Endothelial cell of umbilical vein (primary cell): ENCODE measurements around the gene RASL12. TPM values are rescaled to one million over a fixed set of nuclear protein-coding genes. Genes with fewer than 3 reads are reported as not detected.

ENCODE experiments used
- BruUV-seq: library from RNA; stranded (reverse); fragments of 400-500 nt; replicated peaks from 2 replicates; lab custom pipeline; 2021; lab: Mats Ljungman, UMichigan
- CTCF ChIA-PET: fragments of 300-600, 350-600 bp; sonication (Branson Sonifier 250); formaldehyde crosslinking; loops from one replicate; lab custom pipeline; 2021; ENCODE audit warnings: antibody characterized with exemption, inconsistent platforms; lab: Charles Lee
- POLR2A ChIA-PET: fragments of 300-600, 350-600 bp; sonication (Branson Sonifier 250); formaldehyde crosslinking; loops from one replicate; lab custom pipeline; 2021; ENCODE audit warnings: antibody characterized with exemption, inconsistent platforms; lab: Charles Lee
- DNase-seq: peaks from one replicate; pipeline ENCODE4 v3.0.0-alpha.2; 2011; ENCODE audit warnings: low read depth, low spot score
- FAIRE-seq: peaks from 2 replicates; lab custom pipeline; 2011; peaks lifted over from hg19 to GRCh38; lab: Jason Lieb, UNC
- H2AFZ ChIP-seq: 2 replicates; pipeline ENCODE4 v1.6.0; 2012; ENCODE audit warnings: low read depth, low read length, control low read depth, inconsistent platforms
- H3K27ac ChIP-seq: 2 replicates; pipeline ENCODE4 v1.5.1; 2011; ENCODE audit warnings: low read depth, mild to moderate bottlenecking, control low read depth, low read length, moderate library complexity; ENCODE audit not compliant: insufficient read depth
- H3K27me3 ChIP-seq, 2 experiments: 2 replicates each; pipeline versions ENCODE4 v1.6.0 to v1.6.1; 2011; ENCODE audit warnings: low read length in 2 of 2, mixed read lengths in 1 of 2; ENCODE audit not compliant: control insufficient read depth in 2 of 2, insufficient read depth in 2 of 2
- H3K36me3 ChIP-seq, 2 experiments: 2 replicates in 1 of 2; 3 replicates in 1 of 2; pipeline ENCODE4 v1.5.1; 2011; ENCODE audit warnings: low read length in 2 of 2, mild to moderate bottlenecking in 1 of 2, moderate library complexity in 1 of 2; ENCODE audit not compliant: control insufficient read depth in 2 of 2, insufficient read depth in 2 of 2; ENCODE audit errors: extremely low read depth in 1 of 2
- H3K4me1 ChIP-seq: 3 replicates; pipeline ENCODE4 v1.5.1; 2011; ENCODE audit warnings: mild to moderate bottlenecking, low read length; ENCODE audit not compliant: control insufficient read depth, insufficient read depth; ENCODE audit errors: extremely low read depth
- H3K4me2 ChIP-seq: 2 replicates; pipeline ENCODE4 v1.6.1; 2011; ENCODE audit warnings: low read length, control low read depth, mixed read lengths; ENCODE audit not compliant: insufficient read depth
- H3K4me3 ChIP-seq, 3 experiments: fragments of 200-600 bp in 1 of 3; sonication (generic), shearing (Covaris generic) in 1 of 3; replicated peaks in 1 of 3; 2 replicates each; pipeline ENCODE4 v1.5.1; 2011 to 2016; ENCODE audit warnings: control low read depth in 3 of 3, low read length in 3 of 3, mild to moderate bottlenecking in 2 of 3, inconsistent platforms in 1 of 3, low read depth in 1 of 3, moderate library complexity in 1 of 3; ENCODE audit not compliant: insufficient read depth in 1 of 3
- H3K79me2 ChIP-seq: 2 replicates; pipeline ENCODE4 v1.6.0; 2012; ENCODE audit warnings: low read length, inconsistent platforms; ENCODE audit not compliant: control insufficient read depth, insufficient read depth
- H3K9ac ChIP-seq: replicated peaks from 2 replicates; pipeline ENCODE3; 2011; ENCODE audit warnings: low read length, control low read depth; ENCODE audit not compliant: insufficient read depth; ENCODE audit errors: extremely low read depth
- H3K9me1 ChIP-seq: replicated peaks from 3 replicates; pipeline ENCODE4 v1.6.0; 2011; ENCODE audit warnings: mild to moderate bottlenecking, low read length; ENCODE audit not compliant: control insufficient read depth, insufficient read depth; ENCODE audit errors: extremely low read depth
- H3K9me3 ChIP-seq: replicated peaks from 2 replicates; pipeline ENCODE4 v1.5.1; 2012; ENCODE audit warnings: low read length, inconsistent platforms; ENCODE audit not compliant: control insufficient read depth, insufficient read depth
- H4K20me1 ChIP-seq: replicated peaks from 2 replicates; pipeline ENCODE3; 2011; ENCODE audit warnings: mild to moderate bottlenecking, low read length; ENCODE audit not compliant: control insufficient read depth, insufficient read depth; ENCODE audit errors: extremely low read depth
- CTCF ChIP-seq, 2 donors: IDR thresholded peaks; 1 replicate in 1 of 2; 2 replicates in 1 of 2; pipeline ENCODE4 v1.5.1; 2011; ENCODE audit warnings: low read length in 2 of 2, mild to moderate bottlenecking in 2 of 2, moderate library complexity in 2 of 2, control low read depth in 1 of 2, inconsistent platforms in 1 of 2, low read depth in 1 of 2; ENCODE audit not compliant: insufficient read depth in 1 of 2; ENCODE audit errors: extremely low read depth in 1 of 2
- FOS ChIP-seq: IDR thresholded peaks from 2 replicates; pipeline ENCODE4 v1.6.1; 2011; ENCODE audit warnings: mild to moderate bottlenecking, low read length, moderate library complexity, borderline replicate concordance; ENCODE audit not compliant: insufficient read depth
- GATA2 ChIP-seq: IDR thresholded peaks from 2 replicates; pipeline ENCODE4 v1.7.0; 2011; ENCODE audit warnings: low read depth, mild to moderate bottlenecking, moderate library complexity, mixed read lengths, low read length; ENCODE audit not compliant: insufficient read length, insufficient read depth
- POLR2AphosphoS5 ChIP-seq: IDR thresholded peaks from 2 replicates; pipeline ENCODE4 v1.6.1; 2012; ENCODE audit warnings: low read depth, mild to moderate bottlenecking, control low read depth, low read length, moderate library complexity; ENCODE audit not compliant: insufficient read depth
- dilution Hi-C: fragments of 300-500 bp; cut with MboI; formaldehyde crosslinking; loops from one replicate; pipeline ENCODE4 v1.15.0; 2019; ENCODE audit warnings: low sequenced_read_pairs; ENCODE audit not compliant: extremely low pct_ligation_motif_present
- intact Hi-C: fragments of 100-400 bp; cut with micrococcal nuclease; formaldehyde crosslinking; loops from one replicate; pipeline ENCODE4 v1.10.0; 2022
- polyA plus RNA-seq, 4 experiments: library from polyadenylated mRNA; depleted of rRNA in 3 of 4; stranded (reverse) in 3 of 4; unstranded in 1 of 4; fragments of >200 nt; gene quantifications; 2 replicates each; pipeline versions ENCODE4 v1.2.1 to v1.2.3, GENCODE V29; 2011 to 2012; ENCODE audit warnings: missing spikeins in 1 of 4
- total RNA-seq: library from RNA; stranded (reverse); gene quantifications from 2 replicates; pipeline ENCODE4 v1.2.3, GENCODE V29; 2021

RASL12 gene
- total and polyA plus RNA-seq, 2 donors (not counting 3 experiments of a cell fraction or from before 2014, with no cell fraction given) = not detected

GRCh38 chr15:65077981-65078352 is 10.2 kb upstream of the RASL12 start:
- DNase-seq (peak; percentile 58), FAIRE-seq (peak; percentile 44)
- Histone ChIP-seq H3K27ac (no peak overlapping the region), H3K4me2 (no peak overlapping the region), H2AFZ (no peak overlapping the region), H4K20me1 (no peaks in the 10 kb centered on the region), H3K79me2 (no peaks in the 10 kb centered on the region), H3K9me3 (no peaks in the 10 kb centered on the region), H3K9me1 (no peaks in the 10 kb centered on the region), H3K9ac (no peak overlapping the region), H3K36me3 (no peaks in the 10 kb centered on the region), H3K27me3 (peaks cover 34 to 35% of the 10 kb centered on the region in 2 experiments), H3K4me3 (no peak overlapping the region), H3K4me1 (no peaks in the 10 kb centered on the region)
- TF ChIP-seq GATA2 = no peak
- TF ChIP-seq FOS = no peak
- TF ChIP-seq POLR2AphosphoS5 = no peak
- TF ChIP-seq CTCF (IDR thresholded peaks at IDR 0.05; ENCODE audit: extremely low read depth in 1 of 2, insufficient read depth in 1 of 2, low read depth in 1 of 2, low read length in 2 of 2) = peak; percentile 60 to 85
- intact Hi-C loops = loop anchor here (1.0 kb wide), 2 partner anchors 24 to 45 kb away; no protein-coding TSS in a partner anchor
- POLR2A ChIA-PET = no interaction called here
- CTCF ChIA-PET = interaction anchor here (0.5 to 6.0 kb wide), 14 partner anchors 10 to 842 kb away, joined by 3 to 89 read pairs (median 6); partner anchors contain the start of gene RASL12
- BruUV-seq = no TSS peak
- dilution Hi-C loops = no loop called here
